ENCODE data around the gene SNED1.

- TF ChIP-seq CTCF (IDR thresholded peaks at IDR 0.05), result no peak
- TF ChIP-seq EP300 (IDR thresholded peaks at IDR 0.05), result no peak
- no peak for TF ChIP-seq POLR2A (IDR thresholded peaks at IDR 0.05)
Observed at GRCh38 chr2:241092677-241093076, 94.3 kb downstream of the SNED1 start.
